ENCODE data around the gene TEF.

Gene TEF

DNA sequence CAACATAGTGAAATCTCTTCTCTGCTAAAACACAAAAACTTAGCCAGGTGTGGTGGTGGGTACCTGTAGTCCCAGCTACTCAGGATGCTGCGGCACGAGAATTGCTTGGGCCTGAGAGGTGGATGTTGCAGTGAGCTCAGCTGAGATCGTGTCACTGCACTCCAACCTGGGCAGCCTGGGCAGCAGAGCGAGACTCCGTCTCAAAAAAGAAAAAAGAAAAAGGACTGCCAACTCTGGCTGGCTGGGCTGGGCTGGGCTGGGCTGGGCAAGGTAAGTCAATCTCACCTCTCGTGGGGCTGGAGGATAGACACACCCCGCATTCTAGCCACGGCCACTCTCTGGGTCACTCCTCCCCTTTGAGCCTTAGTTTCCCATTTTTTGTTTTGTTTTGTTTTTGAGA, 26.9 kb downstream of the TEF start:
- no peak for TF ChIP-seq ZFX (IDR thresholded peaks at IDR 0.05; ENCODE audit: borderline replicate concordance)
- TF ChIP-seq, protein P1, sequence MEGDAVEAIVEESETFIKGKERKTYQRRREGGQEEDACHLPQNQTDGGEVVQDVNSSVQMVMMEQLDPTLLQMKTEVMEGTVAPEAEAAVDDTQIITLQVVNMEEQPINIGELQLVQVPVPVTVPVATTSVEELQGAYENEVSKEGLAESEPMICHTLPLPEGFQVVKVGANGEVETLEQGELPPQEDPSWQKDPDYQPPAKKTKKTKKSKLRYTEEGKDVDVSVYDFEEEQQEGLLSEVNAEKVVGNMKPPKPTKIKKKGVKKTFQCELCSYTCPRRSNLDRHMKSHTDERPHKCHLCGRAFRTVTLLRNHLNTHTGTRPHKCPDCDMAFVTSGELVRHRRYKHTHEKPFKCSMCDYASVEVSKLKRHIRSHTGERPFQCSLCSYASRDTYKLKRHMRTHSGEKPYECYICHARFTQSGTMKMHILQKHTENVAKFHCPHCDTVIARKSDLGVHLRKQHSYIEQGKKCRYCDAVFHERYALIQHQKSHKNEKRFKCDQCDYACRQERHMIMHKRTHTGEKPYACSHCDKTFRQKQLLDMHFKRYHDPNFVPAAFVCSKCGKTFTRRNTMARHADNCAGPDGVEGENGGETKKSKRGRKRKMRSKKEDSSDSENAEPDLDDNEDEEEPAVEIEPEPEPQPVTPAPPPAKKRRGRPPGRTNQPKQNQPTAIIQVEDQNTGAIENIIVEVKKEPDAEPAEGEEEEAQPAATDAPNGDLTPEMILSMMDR (IDR thresholded peaks at IDR 0.05) = no peak
- H3K27ac ChIP-seq = no peak overlapping the region

DNA sequence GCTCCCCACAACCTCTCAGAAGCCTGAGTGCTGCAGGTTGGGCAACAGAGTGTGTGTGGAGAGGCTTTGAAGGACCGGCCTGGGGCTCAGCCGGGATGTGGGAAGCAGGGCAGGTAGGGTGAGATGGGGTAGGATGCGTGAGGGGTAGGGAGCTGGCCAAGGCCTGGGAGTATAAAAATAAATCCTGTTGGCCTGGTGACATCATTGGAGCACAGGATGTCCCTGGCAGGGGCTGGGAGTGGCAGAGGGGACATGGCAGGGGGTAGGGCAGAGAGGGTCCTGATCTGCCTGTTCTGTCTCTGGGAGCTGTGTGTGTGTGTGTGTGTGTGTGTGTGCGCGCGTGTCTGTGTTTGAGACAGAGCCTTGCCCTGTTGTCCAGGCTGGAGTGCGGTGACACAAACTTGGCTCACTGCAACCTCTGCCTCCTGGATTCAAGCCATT, 28.6 kb downstream of the TEF start:
- TF ChIP-seq, protein P1 (IDR thresholded peaks at IDR 0.05) = no peak
- no peak for TF ChIP-seq ZFX (IDR thresholded peaks at IDR 0.05; ENCODE audit: borderline replicate concordance)
- peak overlapping the region; percentile 92 for H3K27ac ChIP-seq

DNA sequence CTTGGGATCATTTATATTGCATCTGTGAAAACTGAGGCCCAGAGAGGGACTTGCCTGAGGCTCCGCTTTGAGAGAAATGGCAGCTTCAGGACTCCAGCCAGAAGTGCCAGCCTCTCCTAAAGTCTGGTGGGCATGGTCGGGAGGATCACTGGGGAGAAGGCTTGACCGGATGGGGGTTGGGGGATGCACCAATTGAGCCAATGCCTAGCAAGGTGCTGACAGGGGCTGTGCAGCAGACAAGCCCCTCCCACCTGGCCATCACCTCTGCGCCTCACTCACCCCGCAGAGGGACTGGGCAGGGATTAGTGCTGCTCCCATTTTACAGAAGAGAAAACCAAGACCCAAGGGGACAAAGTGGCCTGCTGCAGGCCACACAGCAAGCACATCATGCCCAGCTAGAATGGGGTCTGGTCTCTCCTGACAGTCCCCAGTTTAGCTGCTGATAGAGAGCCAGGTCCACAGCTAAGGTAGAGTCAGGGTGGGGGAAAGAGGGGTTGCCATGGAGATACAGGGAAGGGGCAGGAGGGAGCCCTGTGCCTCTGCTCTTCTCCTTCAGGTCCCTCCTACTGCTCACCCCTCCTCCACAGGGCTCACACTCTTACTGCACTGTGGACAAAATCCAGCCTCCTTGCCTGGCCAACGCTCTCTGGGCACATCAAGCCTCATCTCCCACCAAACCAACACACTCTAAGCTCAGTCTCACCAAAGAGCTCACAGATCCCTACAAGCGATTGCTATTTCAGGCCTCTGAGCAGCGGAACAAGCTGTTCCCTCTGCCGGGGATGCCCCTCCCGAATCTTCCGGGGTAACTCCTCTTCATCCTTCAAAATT, 29.5 kb downstream of the TEF start:
- TF ChIP-seq, protein P1 (IDR thresholded peaks at IDR 0.05) = no peak
- TF ChIP-seq ZFX (IDR thresholded peaks at IDR 0.05; ENCODE audit: borderline replicate concordance) = no peak
- H3K27ac ChIP-seq = peak overlapping the region; percentile 92

DNA sequence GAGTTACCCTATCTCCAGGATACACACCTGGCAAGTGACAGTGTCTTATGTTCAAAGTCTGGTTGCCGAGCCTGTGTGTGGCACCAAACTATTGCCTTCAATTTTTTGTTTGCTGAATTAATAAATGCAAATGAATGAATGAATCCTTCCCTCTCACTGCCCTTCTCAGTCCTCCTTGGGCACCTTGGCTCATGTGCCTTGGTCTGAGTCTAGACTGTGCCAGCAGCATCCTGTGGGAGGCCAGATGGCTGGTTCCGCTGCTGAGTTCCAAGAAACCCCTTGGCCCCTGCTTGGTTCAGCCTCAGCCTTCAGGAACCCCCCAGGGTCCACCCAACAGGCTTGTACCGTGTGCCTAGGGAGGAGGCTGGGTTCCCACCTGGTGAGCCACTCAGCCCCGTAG, 33.8 kb downstream of the TEF start:
- H3K27ac ChIP-seq = peak overlapping the region; percentile 92
- no peak for TF ChIP-seq ZFX (IDR thresholded peaks at IDR 0.05; ENCODE audit: borderline replicate concordance)
- TF ChIP-seq, protein P1 (IDR thresholded peaks at IDR 0.05) = no peak

DNA sequence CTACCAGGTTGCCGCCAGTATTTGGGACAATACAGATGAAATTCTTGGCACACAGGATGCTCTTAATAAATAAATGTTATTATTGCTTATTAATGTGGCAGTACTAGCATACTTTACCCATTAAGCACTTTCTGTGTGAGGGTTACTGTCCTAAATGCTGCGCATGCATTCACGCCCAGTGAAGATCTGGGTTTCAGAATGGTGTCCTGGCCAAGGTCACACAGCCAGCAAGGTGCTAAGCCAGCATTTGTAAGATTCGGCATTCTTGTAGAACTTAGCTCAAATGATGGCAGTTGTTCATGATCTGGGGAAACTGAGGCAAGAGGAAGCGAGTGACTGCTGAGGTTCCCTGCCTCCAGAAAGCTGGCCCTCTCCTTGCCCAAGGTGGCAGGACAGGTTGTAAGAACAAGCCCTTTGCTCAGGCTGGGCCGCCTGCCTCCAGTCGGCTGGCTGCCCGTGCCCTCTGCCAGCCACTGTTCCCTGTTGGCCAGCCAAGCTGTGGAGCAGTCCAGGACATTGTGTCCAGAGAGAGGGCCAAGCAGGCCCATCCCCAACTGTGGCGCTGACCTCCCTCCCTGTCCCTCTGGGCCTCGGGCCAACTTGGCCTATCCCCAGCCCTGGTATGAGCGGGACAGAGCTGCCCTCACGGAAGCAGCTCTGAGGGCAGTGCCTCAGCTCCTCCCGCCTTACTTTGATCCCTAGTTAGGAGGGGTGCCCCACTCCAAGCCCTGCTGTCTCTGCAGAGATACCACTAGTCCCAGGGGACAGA, 36.1 kb downstream of the TEF start:
- H3K27ac ChIP-seq = peak overlapping the region; percentile 61
- TF ChIP-seq, protein P1 (IDR thresholded peaks at IDR 0.05) = no peak
- TF ChIP-seq ZFX (IDR thresholded peaks at IDR 0.05; ENCODE audit: borderline replicate concordance) = no peak

DNA sequence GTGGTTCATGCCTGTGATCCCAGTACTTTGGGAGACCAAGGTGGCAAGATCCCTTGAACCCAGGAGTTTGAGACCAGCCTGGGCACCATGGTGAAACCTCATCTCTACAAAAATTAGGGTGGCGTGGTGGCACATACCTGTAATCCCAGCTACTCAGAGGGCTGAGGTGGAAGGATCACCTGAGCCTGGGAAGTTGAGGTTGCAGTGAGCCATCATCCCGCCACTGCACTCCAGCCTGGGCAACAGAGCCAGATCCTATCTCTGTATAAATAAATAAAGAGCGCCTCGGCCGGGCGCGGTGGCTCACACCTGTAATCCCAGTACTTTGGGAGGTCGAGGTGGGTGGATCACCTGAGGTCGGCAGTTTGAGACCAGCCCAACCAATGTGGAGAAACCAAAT, 37.0 kb downstream of the TEF start:
- TF ChIP-seq, protein P1 (IDR thresholded peaks at IDR 0.05) = no peak
- no peak for TF ChIP-seq ZFX (IDR thresholded peaks at IDR 0.05; ENCODE audit: borderline replicate concordance)
- H3K27ac ChIP-seq = peak overlapping the region; percentile 61

Data from 22Rv1 (cell line).